GM19467 (cell line): ENCODE data around the gene PLPP3.

Experiments used
- ATAC-seq: cut with Tn5 transposase; IDR thresholded peaks from one replicate; pipeline ENCODE4 v1.9.1; 2021; ENCODE audit warnings: mild to moderate bottlenecking, moderate library complexity; ENCODE audit not compliant: unreplicated experiment

The PLPP3 gene

DNA sequence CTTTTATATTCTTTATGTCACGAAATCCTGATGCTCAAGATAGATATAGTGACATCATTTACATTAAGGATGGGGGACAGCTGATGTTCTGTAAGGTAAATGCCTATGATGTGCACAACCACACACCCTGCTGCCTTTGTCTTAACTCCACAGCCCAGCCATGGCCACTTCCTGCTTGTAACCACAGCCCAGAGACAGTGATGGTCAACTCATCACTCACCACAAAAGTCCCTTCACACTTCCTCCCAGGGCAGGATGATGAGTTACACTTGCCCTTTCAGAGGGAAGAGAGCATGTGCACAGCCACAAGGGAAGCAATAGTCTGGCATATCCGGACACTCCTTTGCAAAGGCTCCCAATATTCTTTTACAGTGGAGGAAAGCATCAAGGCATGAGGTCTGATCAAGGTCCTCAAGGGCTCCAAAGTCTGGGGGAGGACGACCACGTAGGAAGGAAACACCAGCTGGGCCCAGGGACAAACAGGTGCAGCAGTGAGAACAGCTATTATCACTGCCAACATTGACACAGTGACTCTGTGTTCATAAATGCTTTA is 53.8 kb downstream of the PLPP3 start:
- ATAC-seq: peak; percentile 73

- ATAC-seq: no peak
These were observed 55.1 kb downstream of the PLPP3 start for GRCh38 chr1:56524263-56524662.

- ATAC-seq: no peak
These were observed 56.7 kb downstream of the PLPP3 start for GRCh38 chr1:56522680-56523079.

DNA sequence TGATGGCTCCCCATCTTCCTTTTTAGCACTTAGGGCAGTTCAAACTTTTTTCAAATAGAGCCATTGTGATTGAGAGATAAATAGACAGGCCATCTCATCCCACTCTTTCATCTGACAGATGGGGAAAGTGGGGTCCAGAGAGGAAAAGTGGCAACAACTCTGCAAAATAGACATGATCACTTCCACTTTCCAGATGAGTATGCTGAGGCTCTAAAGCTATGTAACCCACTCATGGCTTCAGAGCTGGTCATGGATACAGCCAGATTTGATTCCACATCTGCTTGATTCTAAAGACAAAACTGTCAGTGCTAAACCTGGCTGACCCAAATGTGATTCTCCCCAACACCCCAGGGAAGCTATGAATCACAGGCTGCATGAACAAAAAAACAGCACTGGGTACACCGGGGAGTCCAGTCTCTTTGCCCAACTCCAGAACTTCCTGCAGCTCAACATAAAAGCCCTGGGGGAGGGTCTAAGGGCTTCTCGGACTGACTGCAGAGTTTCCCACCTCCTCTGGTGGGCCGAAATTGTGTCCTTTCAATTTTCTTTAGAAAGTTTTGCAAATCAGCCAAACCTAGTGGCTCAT is 59.3 kb downstream of the PLPP3 start:
- no peak for ATAC-seq

DNA sequence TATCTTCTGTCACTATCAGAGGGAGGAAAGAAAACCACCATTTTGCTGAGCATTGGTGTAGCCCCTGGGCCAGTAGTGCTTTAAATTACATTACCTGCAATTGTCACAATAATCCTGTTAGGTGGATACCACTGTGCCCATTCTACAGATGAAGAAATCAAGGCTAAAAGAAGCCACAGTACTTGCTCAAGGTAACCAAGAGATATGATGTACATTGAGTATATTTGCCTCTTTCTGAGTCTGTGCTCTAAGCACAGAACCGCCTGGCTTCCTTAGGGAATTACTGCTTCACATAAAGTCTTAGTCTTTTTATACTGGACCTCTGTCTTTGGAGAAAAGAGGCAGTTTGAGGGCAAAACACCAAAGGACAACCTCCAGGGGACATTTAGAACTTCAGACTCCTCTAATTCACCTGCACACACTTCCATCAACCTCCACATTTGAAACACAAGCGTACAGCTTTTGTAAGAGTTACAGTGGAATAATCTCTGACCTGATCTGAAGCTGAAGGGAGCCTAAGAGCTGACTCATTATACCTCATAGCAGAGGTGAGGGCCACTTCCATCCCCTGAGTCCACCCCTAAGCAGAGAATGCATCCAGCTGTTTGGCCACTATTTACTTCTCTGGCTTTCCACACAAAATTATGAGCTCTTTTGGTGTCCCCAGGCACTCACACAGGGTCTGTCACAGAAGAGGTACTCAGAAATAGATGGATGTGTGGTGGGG is 61.8 kb downstream of the PLPP3 start:
- ATAC-seq: no peak

- ATAC-seq: peak; percentile 77
These were observed 62.7 kb downstream of the PLPP3 start for GRCh38 chr1:56516539-56517252.

DNA sequence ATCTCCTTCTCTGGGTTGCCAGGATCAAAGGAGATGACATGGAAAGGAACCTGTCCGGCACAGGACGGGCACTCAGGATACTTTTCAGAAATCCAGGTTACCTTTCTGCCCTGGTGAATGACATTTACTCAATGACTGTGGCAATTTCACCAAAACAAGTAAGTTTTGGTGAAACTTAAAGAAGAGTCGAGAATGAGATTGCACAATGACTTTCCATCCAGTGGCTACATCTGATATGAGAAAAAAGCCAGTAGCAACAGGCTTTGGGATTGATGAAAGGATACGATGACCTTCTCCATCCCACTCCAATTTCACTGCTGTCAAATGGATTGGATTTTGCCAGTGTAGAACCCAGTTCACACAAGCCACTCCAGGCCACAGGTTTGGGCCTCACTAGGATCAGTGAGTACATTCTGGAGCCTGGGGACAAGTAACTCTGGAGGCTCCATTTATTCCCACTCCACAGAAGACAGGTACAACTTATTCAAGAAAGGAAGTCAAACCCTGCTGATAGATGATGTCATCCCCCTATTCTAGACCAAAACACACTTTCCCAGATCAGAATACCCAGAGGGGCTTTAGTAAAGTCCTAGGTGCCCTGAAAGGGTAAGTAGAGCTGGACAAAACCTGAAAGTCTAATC is 63.3 kb downstream of the PLPP3 start:
- ATAC-seq: no peak

DNA sequence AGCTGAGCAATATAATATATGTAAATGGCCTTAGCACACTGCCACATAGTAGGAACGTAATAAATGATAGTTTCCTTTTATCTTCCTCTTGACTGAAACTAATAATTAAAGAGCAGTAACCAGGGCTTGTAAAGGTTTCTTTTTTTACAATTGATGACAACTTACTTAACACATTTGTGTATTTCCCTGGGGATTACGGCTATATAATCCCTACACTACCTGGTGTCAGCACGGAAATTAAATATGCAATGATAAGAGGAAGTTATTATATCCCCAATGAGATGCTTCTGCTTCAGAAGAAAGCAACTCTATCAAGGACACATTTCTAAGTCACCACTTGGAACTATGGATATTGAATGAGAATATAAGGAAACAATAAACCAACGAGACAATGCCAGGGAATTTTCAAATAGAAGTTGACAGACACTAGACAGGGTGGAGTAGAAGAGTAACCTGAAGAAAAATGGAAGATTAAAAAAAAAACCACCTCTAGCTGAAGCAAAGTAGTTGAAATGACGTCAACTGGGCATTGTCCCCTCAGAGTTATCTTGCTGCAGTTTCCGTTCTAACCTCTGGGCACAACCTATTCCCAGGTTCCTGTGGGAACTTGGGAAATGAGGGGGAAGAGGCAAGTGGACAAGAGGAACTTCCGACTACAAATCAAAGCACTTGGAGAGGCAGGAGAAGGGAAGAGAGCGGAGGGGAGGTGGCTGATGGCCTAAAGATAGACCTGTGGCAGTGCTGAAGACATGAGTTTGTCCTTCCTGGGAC is 66.5 kb downstream of the PLPP3 start:
- no peak for ATAC-seq

DNA sequence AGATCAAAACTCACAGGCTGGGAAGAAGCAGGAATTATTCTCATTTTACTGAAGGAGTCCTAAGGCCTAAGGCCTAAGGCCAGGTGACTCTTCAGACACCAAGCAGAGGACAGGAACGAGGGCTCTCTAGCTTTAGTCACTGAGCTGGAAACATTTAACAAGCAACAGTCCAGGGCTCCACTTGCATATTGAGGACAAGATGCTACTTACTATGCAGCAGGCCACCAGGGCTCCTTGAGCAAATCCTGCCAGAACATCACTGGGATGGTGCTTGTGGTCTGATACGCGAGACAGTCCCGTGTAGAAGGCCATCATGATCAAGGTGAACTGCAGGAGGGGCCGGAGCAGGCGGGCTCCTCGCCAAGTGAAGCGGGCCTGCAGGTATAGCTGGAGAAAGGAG is 67.6 kb downstream of the PLPP3 start:
- no peak for ATAC-seq

DNA sequence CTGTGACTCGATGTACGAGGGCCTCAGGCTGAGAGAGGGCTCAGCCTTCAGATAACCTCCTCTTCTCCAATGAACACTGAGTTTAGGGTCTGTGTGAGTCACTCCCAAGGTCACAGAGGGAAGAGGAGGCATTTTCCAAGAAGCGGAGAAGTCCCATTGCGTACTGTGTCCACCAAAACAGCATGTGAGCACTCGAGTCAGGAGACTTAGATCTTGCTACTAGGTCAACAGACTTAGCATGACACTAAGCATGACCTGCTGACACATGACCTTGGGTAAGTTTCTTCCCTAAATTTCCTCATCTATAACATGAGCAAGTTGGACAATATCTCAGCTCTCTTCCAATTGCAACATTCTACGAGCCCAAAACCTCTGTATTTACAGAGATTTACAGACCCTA is 68.0 kb downstream of the PLPP3 start:
- no peak for ATAC-seq

- ATAC-seq: no peak
These were observed 68.7 kb downstream of the PLPP3 start for GRCh38 chr1:56510642-56511021.

- no peak for ATAC-seq
These were observed 69.4 kb downstream of the PLPP3 start for GRCh38 chr1:56509713-56510641.

DNA sequence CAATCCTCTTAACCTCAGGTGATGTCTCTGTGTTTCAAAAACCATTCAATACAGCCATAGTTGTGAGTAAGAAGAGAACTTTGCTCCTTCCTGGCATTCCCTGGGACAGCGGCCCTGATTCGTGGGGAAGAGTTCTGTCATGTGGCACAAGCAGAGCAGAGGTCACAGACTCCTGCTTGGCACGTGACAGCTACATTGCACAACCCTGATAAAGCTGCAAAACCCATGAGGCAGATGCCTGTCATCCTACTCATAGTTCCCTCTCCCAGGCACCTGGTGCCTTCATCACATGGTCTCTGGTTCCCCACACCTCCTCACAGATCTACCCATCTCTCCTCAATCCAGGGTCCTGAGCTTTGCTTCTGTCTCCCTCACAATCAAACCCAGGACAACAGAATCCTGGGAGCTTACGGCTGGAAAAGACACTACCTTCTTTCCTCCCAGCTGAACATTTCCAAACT is 70.8 kb downstream of the PLPP3 start:
- no peak for ATAC-seq

- no peak for ATAC-seq
These were observed 71.3 kb downstream of the PLPP3 start for GRCh38 chr1:56507925-56508522.

DNA sequence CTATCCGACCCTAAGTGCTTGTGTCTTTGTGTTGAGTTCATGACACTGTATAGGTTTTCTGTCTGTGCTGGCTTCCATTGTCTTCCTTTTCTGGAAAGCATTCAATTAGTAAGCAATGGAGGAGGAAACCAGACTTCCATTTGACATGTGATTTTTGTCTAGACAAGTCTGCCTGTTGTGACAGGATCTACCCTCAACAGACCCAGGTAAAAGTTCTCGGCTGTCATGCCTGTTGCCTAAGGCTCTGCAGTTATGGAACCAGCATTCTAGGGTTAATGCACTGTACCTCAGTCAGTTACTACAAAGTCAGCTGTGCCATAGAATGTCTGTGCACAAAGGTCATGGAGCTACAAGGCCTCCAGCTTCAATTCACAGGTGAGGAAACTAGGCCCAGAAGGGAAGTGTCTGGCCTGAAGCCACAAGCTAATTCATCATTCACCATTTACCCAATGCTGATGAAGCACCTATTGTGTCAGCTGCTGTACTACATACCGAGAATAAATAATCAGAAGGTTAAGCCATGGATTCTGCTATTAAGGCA is 72.3 kb downstream of the PLPP3 start:
- no peak for ATAC-seq

DNA sequence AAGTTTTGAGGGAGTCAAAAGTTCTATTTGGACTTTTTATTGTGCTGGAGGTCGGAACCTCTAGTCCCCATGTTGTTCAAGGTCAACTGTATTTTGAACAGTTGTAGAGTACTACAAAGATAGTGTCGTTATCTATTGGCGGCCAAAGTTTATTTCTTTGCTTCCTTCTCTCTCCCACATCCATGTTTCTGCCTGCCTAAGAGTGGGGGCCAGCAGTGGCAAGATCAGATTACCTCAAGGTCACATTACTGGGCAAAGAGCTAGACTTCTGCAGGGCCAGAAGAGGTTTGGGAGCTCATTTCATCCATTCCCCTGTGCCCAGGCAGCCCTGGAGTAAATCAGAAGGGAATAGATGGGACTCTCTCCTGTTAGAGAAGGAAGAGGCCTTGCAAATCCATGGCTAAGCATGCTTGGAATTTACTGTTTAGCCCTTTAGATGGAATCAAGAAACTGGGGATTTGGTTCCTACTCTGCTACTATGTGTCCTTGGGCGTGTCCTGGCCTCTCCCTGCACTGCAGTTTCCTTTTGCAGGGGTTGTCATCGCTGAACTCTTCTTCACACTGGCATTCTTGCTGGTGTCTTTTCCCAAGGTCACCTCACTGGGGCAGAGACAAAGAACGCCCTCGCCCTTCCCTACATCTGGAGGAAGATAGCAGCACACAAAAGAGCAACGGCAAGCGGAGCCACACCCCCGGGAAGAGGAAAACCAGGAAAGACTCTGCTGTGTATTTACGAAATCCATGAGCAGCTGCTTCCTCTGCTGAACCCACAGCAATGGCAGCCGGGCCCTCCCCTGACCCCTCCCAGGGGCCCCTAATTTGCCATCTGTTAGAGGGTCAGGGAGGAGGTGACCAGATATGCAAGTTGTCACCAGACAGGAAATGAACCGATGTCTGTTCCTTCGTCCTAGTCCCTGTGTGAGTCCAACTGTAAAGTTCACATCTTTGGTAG is 73.3 kb downstream of the PLPP3 start:
- no peak for ATAC-seq

GRCh38 chr1:56502700-56503245 is 76.6 kb downstream of the PLPP3 start:
- no peak for ATAC-seq
